ENCODE data around the gene LYSMD2. TPM values are rescaled to one million over a fixed set of nuclear protein-coding genes. Genes with fewer than 3 reads are reported as not detected.

LYSMD2 gene
- total and polyA plus RNA-seq, 8 donors: 5.0 to 29.7 (median 8.0) TPM

- no peaks in the 10 kb centered on the region for H3K36me3 ChIP-seq
- 66 to 68% methylated on average over 2 of the region's 2 CpGs for WGBS, 2 donors
- ATAC-seq (no peak), DNase-seq (no peak), FAIRE-seq (no peak)
- peak overlapping the region in 3 of 4 donors; percentile 86 to 88 (median 87) for H3K27ac ChIP-seq
- H3K9me3 ChIP-seq: no peaks in the 10 kb centered on the region
- H3K4me3 ChIP-seq: no peak overlapping the region
- no peaks in the 10 kb centered on the region for H3K27me3 ChIP-seq
- H3K4me1 ChIP-seq: peaks cover 0 to 8% (median 0%) of the 10 kb centered on the region in 3 donors
- intact Hi-C loops (cut with DNase I): loop anchor here in 1 of 3 donors (10.0 kb wide), 1 partner anchor 184 kb away; no protein-coding TSS in a partner anchor
- no peak for TF ChIP-seq CTCF (IDR thresholded peaks at IDR 0.05)
Observed at GRCh38 chr15:51738553-51738952, 1.1 kb upstream of the LYSMD2 start.

GRCh38 chr15:51736751-51737521 lies 519 bp downstream of the LYSMD2 start:
- Histone ChIP-seq H3K36me3 (no peaks in the 10 kb centered on the region), H3K27me3 (no peaks in the 10 kb centered on the region), H3K27ac (peak overlapping the region; percentile 47 to 88 (median 86)), H3K4me1 (peaks cover 2 to 9% (median 8%) of the 10 kb centered on the region in 3 donors), H3K9me3 (no peaks in the 10 kb centered on the region), H3K4me3 (peak overlapping the region; percentile 73 to 86 (median 80))
- no peak for TF ChIP-seq CTCF (IDR thresholded peaks at IDR 0.05)
- peak; percentile 53 to 71 (median 62) for ATAC-seq
- intact Hi-C loops (cut with DNase I): loop anchor here in 1 of 3 donors (10.0 kb wide), 1 partner anchor 182 kb away; no protein-coding TSS in a partner anchor
- WGBS, 2 donors: 0 to 2% methylated on average over 38 to 69 of the region's 69 CpGs
- DNase-seq: peak; percentile 35 to 80 (median 58)
- no peak for FAIRE-seq

- TF ChIP-seq CTCF (IDR thresholded peaks at IDR 0.05): no peak
- Histone ChIP-seq H3K4me3 (peak overlapping the region in 3 of 4 donors; percentile 73 to 86 (median 78)), H3K36me3 (no peaks in the 10 kb centered on the region), H3K27ac (peak overlapping the region in 1 of 4 donors; percentile 86), H3K4me1 (peaks cover 5 to 12% (median 8%) of the 10 kb centered on the region in 3 donors), H3K27me3 (no peaks in the 10 kb centered on the region), H3K9me3 (no peaks in the 10 kb centered on the region)
- FAIRE-seq: no peak
- ATAC-seq: no peak
- 38 to 42% methylated on average over 3 of the region's 3 CpGs for WGBS, 2 donors
- no peak for DNase-seq
- intact Hi-C loops (cut with DNase I): loop anchor here in 1 of 3 donors (10.0 kb wide), 1 partner anchor 181 kb away; no protein-coding TSS in a partner anchor
Observed at GRCh38 chr15:51736069-51736468, 1.4 kb downstream of the LYSMD2 start.

GRCh38 chr15:51735228-51736010 lies 2.0 kb downstream of the LYSMD2 start:
- FAIRE-seq (no peak), DNase-seq (no peak), ATAC-seq (no peak)
- H3K9me3 ChIP-seq: no peaks in the 10 kb centered on the region
- H3K4me1 ChIP-seq: peaks cover 5 to 12% (median 8%) of the 10 kb centered on the region in 3 donors
- H3K27me3 ChIP-seq: no peaks in the 10 kb centered on the region
- no peak overlapping the region for H3K27ac ChIP-seq
- no peaks in the 10 kb centered on the region for H3K36me3 ChIP-seq
- no peak for TF ChIP-seq CTCF (IDR thresholded peaks at IDR 0.05)
- H3K4me3 ChIP-seq: peak overlapping the region in 1 of 4 donors; percentile 86
- 62 to 70% methylated on average over 5 of the region's 5 CpGs for WGBS, 2 donors
- intact Hi-C loops (cut with DNase I): loop anchor here in 1 of 3 donors (10.0 kb wide), 1 partner anchor 181 kb away; no protein-coding TSS in a partner anchor
